K562 (cell line): ENCODE measurements around the gene DAPK1. TPM values are rescaled to one million over a fixed set of nuclear protein-coding genes. Genes with fewer than 3 reads are reported as not detected.

Source experiments
- ATAC-seq: fragments of 200-7000 bp; cut with Tn5 transposase; 3 replicates; pipeline ENCODE4 v1.9.1; 2020; ENCODE audit warnings: moderate library complexity
- BruUV-seq: library from RNA; stranded (reverse); fragments of 400-500 nt; replicated peaks from 2 replicates; lab custom pipeline; 2021; lab: Mats Ljungman, UMichigan
- CTCF ChIA-PET: fragments of 300-600 bp; formaldehyde crosslinking; extraction: SDS; loops from one replicate; lab custom pipeline; 2021; ENCODE audit warnings: low intra/inter-chr PET ratio; lab: Yijun Ruan, JAX
- POLR2A ChIA-PET: fragments of 300-600, 350-650 bp; sonication (Branson Sonifier 250); formaldehyde crosslinking; extraction: SDS; loops from one replicate; lab custom pipeline; 2021; ENCODE audit warnings: antibody characterized with exemption, inconsistent platforms; lab: Yijun Ruan, JAX
- DNase-seq, 4 experiments: peaks; one replicate each; pipeline versions ENCODE4 v3.0.0 to v3.0.0-alpha.2; 2011 to 2018; ENCODE audit warnings: low spot score in 3 of 4, mixed read lengths in 3 of 4; ENCODE audit errors: extremely low read depth in 1 of 4
- FAIRE-seq: peaks from 2 replicates; lab custom pipeline; 2011; peaks lifted over from hg19 to GRCh38; lab: Jason Lieb, UNC
- H2AFZ ChIP-seq: 2 replicates; pipeline ENCODE4 v1.6.0; 2011; ENCODE audit warnings: low read depth, low read length, control low read depth, inconsistent platforms
- H3K27ac ChIP-seq: fragments of 200-600 bp; 3 replicates; pipeline ENCODE4 v1.8.0; 2011; ENCODE audit warnings: low read depth, mild to moderate bottlenecking, control low read depth, inconsistent platforms, low read length, moderate library complexity, mixed read lengths; ENCODE audit errors: extremely low read depth
- H3K27me3 ChIP-seq, 2 experiments: fragments of 300-600 bp in 1 of 2; 2 replicates in 1 of 2; 3 replicates in 1 of 2; pipeline versions ENCODE4 v1.6.0 to v1.8.0; 2011; ENCODE audit warnings: inconsistent platforms in 2 of 2, low read length in 2 of 2, mild to moderate bottlenecking in 1 of 2, mixed read lengths in 1 of 2, moderate library complexity in 1 of 2; ENCODE audit not compliant: control insufficient read depth in 2 of 2, insufficient read depth in 2 of 2
- H3K36me3 ChIP-seq: fragments of 300-600 bp; 3 replicates; pipeline ENCODE4 v1.8.0; 2011; ENCODE audit warnings: mild to moderate bottlenecking, low read length, inconsistent platforms; ENCODE audit not compliant: control insufficient read depth, insufficient read depth
- H3K4me1 ChIP-seq, 2 experiments: fragments of 200-600 bp in 1 of 2; replicated peaks in 1 of 2; 2 replicates in 1 of 2; 3 replicates in 1 of 2; pipeline versions ENCODE4 v1.5.1 to v1.8.0; 2011; ENCODE audit warnings: inconsistent platforms in 2 of 2, low read length in 2 of 2, mild to moderate bottlenecking in 1 of 2, mixed read lengths in 1 of 2, moderate library complexity in 1 of 2; ENCODE audit not compliant: control insufficient read depth in 2 of 2, insufficient read depth in 2 of 2
- H3K4me2 ChIP-seq: 2 replicates; pipeline ENCODE4 v1.6.1; 2011; ENCODE audit warnings: low read length, control low read depth, inconsistent platforms, mixed read lengths; ENCODE audit not compliant: insufficient read depth
- H3K4me3 ChIP-seq: fragments of 200-600 bp; sonication (generic), shearing (Covaris generic); 2 replicates; pipeline ENCODE4 v1.5.1; 2016; ENCODE audit warnings: control low read depth, inconsistent platforms
- H3K79me2 ChIP-seq: fragments of 200-600 bp; 3 replicates; pipeline ENCODE4 v1.8.0; 2011; ENCODE audit warnings: low read length, inconsistent platforms; ENCODE audit not compliant: control insufficient read depth, insufficient read depth
- H3K9ac ChIP-seq, 2 experiments: 2 replicates each; pipeline versions ENCODE4 v1.6.0 to v1.6.1; 2011; ENCODE audit warnings: low read depth in 2 of 2, low read length in 2 of 2, control low read depth in 1 of 2, inconsistent platforms in 1 of 2, mild to moderate bottlenecking in 1 of 2, mixed read lengths in 1 of 2; ENCODE audit not compliant: insufficient read depth in 1 of 2
- H3K9me1 ChIP-seq: one replicate; pipeline ENCODE4 v1.6.0; 2011; ENCODE audit warnings: inconsistent platforms, mild to moderate bottlenecking, low read length, moderate library complexity; ENCODE audit not compliant: control insufficient read depth, insufficient read depth
- H3K9me3 ChIP-seq: replicated peaks from 2 replicates; pipeline ENCODE4 v1.5.1; 2011; ENCODE audit warnings: low read depth, low read length, inconsistent platforms; ENCODE audit not compliant: control insufficient read depth, insufficient read depth
- H4K20me1 ChIP-seq: replicated peaks from 2 replicates; pipeline ENCODE4 v1.6.1; 2011; ENCODE audit warnings: low read length, inconsistent platforms, mixed read lengths; ENCODE audit not compliant: control insufficient read depth, insufficient read depth
- ATF6 ChIP-seq: sonication (generic); formaldehyde crosslinking; IDR thresholded peaks from 2 replicates; pipeline ENCODE4 v1.4.0; 2020; ENCODE audit warnings: mild to moderate bottlenecking, missing genetic modification reagents
- EWSR1 ChIP-seq: fragments of 450-650 bp; IDR thresholded peaks from 2 replicates; pipeline ENCODE4 v1.6.1; 2018; ENCODE audit warnings: borderline replicate concordance, mild to moderate bottlenecking, low read depth, moderate library complexity; ENCODE audit not compliant: partially characterized antibody
- FOS ChIP-seq: IDR thresholded peaks from 3 replicates; pipeline ENCODE4 v1.6.1; 2011; ENCODE audit not compliant: insufficient read length; ENCODE audit errors: extremely low read depth
- GABPB1 ChIP-seq: sonication (generic); formaldehyde crosslinking; IDR thresholded peaks from 2 replicates; pipeline ENCODE4 v1.8.0; 2022; ENCODE audit warnings: mild to moderate bottlenecking, missing genetic modification reagents
- KAT8 ChIP-seq: fragments of 450-650 bp; IDR thresholded peaks from 2 replicates; pipeline ENCODE4 v1.6.1; 2016; ENCODE audit warnings: low read depth, mild to moderate bottlenecking
- MTF1 ChIP-seq: fragments of 250-450 bp; sonication (Bioruptor Pico); IDR thresholded peaks from 2 replicates; pipeline ENCODE4 v1.9.0; 2021; ENCODE audit warnings: moderate library complexity, mild to moderate bottlenecking, inconsistent platforms, borderline replicate concordance
- TFAM ChIP-seq: fragments of 250-450 bp; sonication (Bioruptor Pico); conservative IDR thresholded peaks from 2 replicates; pipeline ENCODE4 v1.5.0; 2021; ENCODE audit warnings: mild to moderate bottlenecking, moderate library complexity
- ZFP1 ChIP-seq: fragments of 450-650 bp; formaldehyde crosslinking; IDR thresholded peaks from 2 replicates; pipeline ENCODE4 v1.4.0; 2020; ENCODE audit warnings: mild to moderate bottlenecking, mixed read lengths
- WGBS: fragments of 100-300 bp; shearing (Covaris generic); methylation state at CpG from one replicate; pipeline ENCODE4 v1.1.6; 2016; ENCODE audit warnings: low coverage, mixed read lengths; ENCODE audit not compliant: insufficient coverage; ENCODE audit errors: missing lambda C conversion rate; 5-methylcytosine and 5-hydroxymethylcytosine counted together
- in situ Hi-C: fragments of 300-500 bp; cut with MboI; formaldehyde crosslinking; loops from 4 replicates; pipeline ENCODE4 v1.15.0; 2018; ENCODE audit warnings: inconsistent platforms, mixed read lengths
- intact Hi-C: fragments of 100-400 bp; cut with micrococcal nuclease; formaldehyde crosslinking; loops from 2 replicates; pipeline ENCODE4 v1.14.2; 2022
- polyA plus RNA-seq, 8 experiments: library from polyadenylated mRNA; depleted of rRNA in 4 of 8; stranded (reverse) in 5 of 8; unstranded in 3 of 8; fragments of >200 nt; fragmentation: Nextera tagmentation in 2 of 8; fragmentation: Illumina TruSeq in 1 of 8; extraction: Ambion mirVana in 2 of 8; extraction: Trizol in 1 of 8; gene quantifications; 2 replicates each; pipeline versions ENCODE4 v1.2.1 to v1.2.3, GENCODE V29; 2011 to 2014; ENCODE audit warnings: inconsistent platforms in 1 of 8, missing spikeins in 1 of 8
- total RNA-seq, 7 experiments: library from RNA; depleted of rRNA in 6 of 7; stranded (reverse); fragments of >200 nt in 6 of 7; fragmentation: Illumina TruSeq in 2 of 7; extraction: Trizol in 2 of 7; gene quantifications; 2 replicates each; pipeline versions ENCODE4 v1.2.1 to v1.2.3, GENCODE V29; 2011 to 2021; ENCODE audit warnings: low replicate concordance in 1 of 7
- TF ChIP-seq, protein P1 (sequence below): sonication (generic); formaldehyde crosslinking; IDR thresholded peaks from 2 replicates; pipeline ENCODE4 v1.8.1; 2022; ENCODE audit warnings: missing genetic modification reagents

DAPK1 gene
- total and polyA plus RNA-seq, 9 of the 15 experiments (the other 6 are each of a cell fraction or from before 2014, with no cell fraction given): 1.7 to 26.4 (median 15.8) TPM

GRCh38 chr9:87655731-87656130 is 158.1 kb downstream of the DAPK1 start:
- peaks cover 0 to 3% of the 10 kb centered on the region in 2 experiments; a peak in 3 of 5 replicates for H3K4me1 ChIP-seq
- FAIRE-seq (no peak), DNase-seq (no peak), ATAC-seq (no peak)
- no peaks in the 10 kb centered on the region for H3K27me3 ChIP-seq
- H3K9me3 ChIP-seq: no peaks in the 10 kb centered on the region
- no peaks in the 10 kb centered on the region for H3K9me1 ChIP-seq
- H3K36me3 ChIP-seq: peaks cover 22% of the 10 kb centered on the region; the same call in 2 of the 3 replicates
- POLR2A ChIA-PET: no interaction called here
- H3K9ac ChIP-seq: no peak overlapping the region
- no TSS peak for BruUV-seq
- H3K4me3 ChIP-seq: no peak overlapping the region
- H4K20me1 ChIP-seq: no peaks in the 10 kb centered on the region; the same call in 1 of the 2 replicates
- H3K27ac ChIP-seq: no peak overlapping the region
- no peaks in the 10 kb centered on the region for H3K79me2 ChIP-seq
- no peak overlapping the region for H2AFZ ChIP-seq
- TF ChIP-seq TFAM (CRISPR knock-in tag) (no peak), EWSR1 (no peak), ATF6 (CRISPR knock-in tag) (no peak), GABPB1 (CRISPR knock-in tag) (no peak), MTF1 (no peak), FOS (no peak), ZFP1 (CRISPR knock-in tag) (no peak), KAT8 (no peak)
- TF ChIP-seq, protein P1, sequence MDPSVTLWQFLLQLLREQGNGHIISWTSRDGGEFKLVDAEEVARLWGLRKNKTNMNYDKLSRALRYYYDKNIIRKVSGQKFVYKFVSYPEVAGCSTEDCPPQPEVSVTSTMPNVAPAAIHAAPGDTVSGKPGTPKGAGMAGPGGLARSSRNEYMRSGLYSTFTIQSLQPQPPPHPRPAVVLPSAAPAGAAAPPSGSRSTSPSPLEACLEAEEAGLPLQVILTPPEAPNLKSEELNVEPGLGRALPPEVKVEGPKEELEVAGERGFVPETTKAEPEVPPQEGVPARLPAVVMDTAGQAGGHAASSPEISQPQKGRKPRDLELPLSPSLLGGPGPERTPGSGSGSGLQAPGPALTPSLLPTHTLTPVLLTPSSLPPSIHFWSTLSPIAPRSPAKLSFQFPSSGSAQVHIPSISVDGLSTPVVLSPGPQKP (CRISPR knock-in tag): no peak
- in situ Hi-C loops: loop anchor here (25.0 kb wide), 1 partner anchor 1218 kb away; no protein-coding TSS in a partner anchor
- 83% methylated on average over 9 of the region's 9 CpGs for WGBS
- intact Hi-C loops: no loop called here
- CTCF ChIA-PET: no interaction called here
- H3K4me2 ChIP-seq: no peak overlapping the region
